ENCODE measurements around the gene DNAH14. TPM values are rescaled to one million over a fixed set of nuclear protein-coding genes. Genes with fewer than 3 reads are reported as not detected.

Gene DNAH14
- total and polyA plus RNA-seq, 2 of the 8 experiments (the other 6 are each of a cell fraction or from before 2014, with no cell fraction given) = 8.4 to 40.7 TPM

DNA sequence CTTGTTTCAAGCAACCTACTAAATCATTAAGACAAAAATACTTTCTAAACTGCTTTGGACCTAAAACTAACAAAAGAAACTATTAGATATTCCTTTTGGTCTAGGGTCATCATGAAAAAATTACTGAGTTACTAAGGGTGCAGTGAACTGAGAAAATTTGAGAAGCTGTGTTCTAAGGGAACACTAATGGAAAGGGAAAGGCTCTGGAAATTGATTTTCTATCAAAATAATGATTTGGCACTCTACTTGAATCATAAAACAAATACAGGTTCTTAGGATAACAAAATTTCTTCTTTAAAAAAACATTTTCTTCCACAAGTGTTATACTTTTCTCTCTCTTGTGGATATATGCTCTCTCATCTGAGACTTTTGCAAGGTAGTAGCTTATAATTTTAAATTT lies 213.5 kb downstream of the DNAH14 start:
- H3K14ac ChIP-seq (ENCODE audit: insufficient read length) = no peak overlapping the region
- H3K79me1 ChIP-seq (ENCODE audit: low read depth, low read length) = no peaks in the 10 kb centered on the region
- no peak overlapping the region for H2BK20ac ChIP-seq (ENCODE audit: low read length)
- H2BK5ac ChIP-seq (ENCODE audit: low read depth, low read length) = no peak overlapping the region
- no peak overlapping the region for H3K9ac ChIP-seq (replicated peaks in 1 of 4; ENCODE audit: extremely low read depth in 1 of 4, low read depth in 3 of 4, low read length in 3 of 4)
- no peak overlapping the region for H3K4me2 ChIP-seq (ENCODE audit: insufficient read depth in 1 of 2, low read depth in 2 of 2, low read length in 2 of 2)
- no peaks in the 10 kb centered on the region for H3K27me3 ChIP-seq (replicated peaks in 1 of 4; ENCODE audit: control insufficient read depth in 3 of 4, extremely low read depth in 1 of 4, insufficient read depth in 3 of 4, low read length in 3 of 4)
- FAIRE-seq (no peak), DNase-seq (ENCODE audit: low read depth in 1 of 2, low spot score in 2 of 2) (no peak)
- no peak overlapping the region for H3K4ac ChIP-seq (replicated peaks; ENCODE audit: insufficient read length, low read depth, low read length)
- no peaks in the 10 kb centered on the region for H3K79me2 ChIP-seq (ENCODE audit: control insufficient read depth in 1 of 2, insufficient read depth in 2 of 2, low read length in 2 of 2)
- ChIA-PET POLR2A (ENCODE audit: partially characterized antibody) (no interaction called here), CTCF (ENCODE audit: partially characterized antibody) (no interaction called here)
- no peak overlapping the region for H2BK120ac ChIP-seq (replicated peaks; ENCODE audit: low read depth, low read length)
- H3K4me3 ChIP-seq (ENCODE audit: extremely low read depth in 1 of 4, insufficient read depth in 2 of 4, low read depth in 3 of 4, low read length in 4 of 4) = no peak overlapping the region
- H2AFZ ChIP-seq (ENCODE audit: low read length) = no peak overlapping the region
- no peak overlapping the region for H3K56ac ChIP-seq (replicated peaks; ENCODE audit: insufficient read length, low read depth, low read length)
- no peak overlapping the region for H2AK5ac ChIP-seq (ENCODE audit: low read depth, low read length)
- no peak overlapping the region for H2BK15ac ChIP-seq (ENCODE audit: low read length)
- peaks cover 0 to 2% (median 1%) of the 10 kb centered on the region in 4 experiments; a peak in 1 of 7 replicates for H3K4me1 ChIP-seq (replicated peaks in 1 of 4; ENCODE audit: control insufficient read depth in 3 of 4, insufficient read depth in 4 of 4, low read length in 3 of 4)
- H3K9me3 ChIP-seq (ENCODE audit: insufficient read depth in 2 of 2, low read depth in 1 of 2, low read length in 1 of 2) = no peaks in the 10 kb centered on the region
- no peak for TF ChIP-seq CHD1 (IDR thresholded peaks at IDR 0.05; ENCODE audit: low read depth, low read length)
- TF ChIP-seq KDM1A (IDR thresholded peaks at IDR 0.05; ENCODE audit: borderline replicate concordance, low read length) = no peak
- H3K27ac ChIP-seq (ENCODE audit: low read depth, low read length) = no peak overlapping the region
- H4K20me1 ChIP-seq (replicated peaks in 1 of 2; ENCODE audit: control insufficient read depth in 1 of 2, insufficient read depth in 2 of 2, low read length in 2 of 2) = no peaks in the 10 kb centered on the region
- H4K8ac ChIP-seq (ENCODE audit: extremely low read depth, insufficient read depth, low read length) = no peak overlapping the region
- no peak overlapping the region for H4K5ac ChIP-seq (ENCODE audit: insufficient read length, low read depth, low read length)
- no peaks in the 10 kb centered on the region for H3K36me3 ChIP-seq (ENCODE audit: control insufficient read depth in 2 of 4, insufficient read depth in 4 of 4, low read length in 3 of 4)
- H3K23ac ChIP-seq (ENCODE audit: insufficient read length) = no peak overlapping the region
- H2BK12ac ChIP-seq (ENCODE audit: low read depth, low read length) = no peak overlapping the region
- no peaks in the 10 kb centered on the region; the same call in 1 of the 2 replicates for H3K23me2 ChIP-seq (ENCODE audit: low read depth, low read length)
- no peak overlapping the region for H4K91ac ChIP-seq (replicated peaks; ENCODE audit: insufficient read length, low read length)
- no peak overlapping the region for H3K18ac ChIP-seq (ENCODE audit: extremely low read depth, low read length)

Data from H1 (cell line).